Measurements from ENCODE around the gene ZDHHC8. TPM values are rescaled to one million over a fixed set of nuclear protein-coding genes. Genes with fewer than 3 reads are reported as not detected.

Gene ZDHHC8
- total RNA-seq, 1 donor from 2014 or later: 82.4 TPM

- Mint-ChIP-seq H3K27ac (no peak overlapping the region), H3K4me3 (ENCODE audit: low read depth) (no peak overlapping the region)
Observed at GRCh38 chr22:20191803-20192202, 60.2 kb downstream of the ZDHHC8 start.

GRCh38 chr22:20192293-20192971, 60.8 kb downstream of the ZDHHC8 start:
- Mint-ChIP-seq H3K4me1 (ENCODE audit: low read depth) (no peaks in the 10 kb centered on the region), H3K36me3 (ENCODE audit: low read depth) (no peaks in the 10 kb centered on the region), H3K4me3 (ENCODE audit: low read depth) (no peak overlapping the region), H3K9me3 (no peaks in the 10 kb centered on the region), H3K27me3 (ENCODE audit: low read depth) (no peaks in the 10 kb centered on the region), H3K27ac (no peak overlapping the region)
- intact Hi-C loops (cut with micrococcal nuclease): no loop called here
- no peak for DNase-seq (ENCODE audit: low spot score)

More at GRCh38 chr22:20191803-20192202, 60.2 kb downstream of the ZDHHC8 start:
- intact Hi-C loops (cut with micrococcal nuclease): no loop called here
- Mint-ChIP-seq H3K36me3 (ENCODE audit: low read depth) (no peaks in the 10 kb centered on the region), H3K4me1 (ENCODE audit: low read depth) (no peaks in the 10 kb centered on the region), H3K9me3 (no peaks in the 10 kb centered on the region), H3K27me3 (ENCODE audit: low read depth) (no peaks in the 10 kb centered on the region)
- DNase-seq (ENCODE audit: low spot score): no peak

DNA sequence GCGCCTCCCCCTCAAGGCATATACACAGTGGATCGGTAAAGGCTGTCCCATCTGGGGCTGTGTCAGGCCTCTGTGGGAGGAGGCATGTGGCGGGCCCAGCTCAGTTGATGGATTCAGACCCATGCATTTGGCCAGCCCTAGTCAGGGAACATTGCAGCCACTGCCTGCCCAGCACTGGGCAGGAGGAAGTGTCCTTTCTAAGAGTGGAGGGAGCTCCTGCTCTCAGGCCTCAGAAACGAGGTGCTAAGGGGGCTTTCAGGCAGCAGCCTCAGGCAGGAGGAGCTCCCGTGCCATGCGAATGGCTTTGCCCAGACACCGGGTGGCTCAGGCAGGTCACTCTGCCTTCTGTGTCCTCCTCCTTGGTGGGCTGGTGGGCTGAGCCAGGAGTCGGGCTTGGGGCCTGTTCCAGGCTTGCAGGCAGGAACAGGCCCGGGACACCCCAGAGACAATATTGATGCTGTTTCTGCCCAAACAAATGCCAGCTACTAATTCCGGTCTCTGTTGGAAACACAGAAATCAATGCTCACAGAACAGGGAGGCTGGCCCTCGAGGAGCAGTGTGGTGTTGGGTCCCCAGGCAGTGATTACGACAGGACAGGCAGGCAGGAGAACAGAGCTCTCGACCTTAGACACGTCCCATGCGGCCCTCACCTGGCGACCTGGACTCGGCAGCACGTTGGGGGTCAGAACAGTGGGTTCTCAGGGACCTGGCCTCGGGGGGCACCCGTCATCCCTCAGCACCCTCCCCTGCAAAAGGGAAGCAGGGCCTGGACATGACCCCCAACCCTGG, 61.6 kb downstream of the ZDHHC8 start:
- Mint-ChIP-seq H3K9me3 (no peaks in the 10 kb centered on the region), H3K27ac (no peak overlapping the region), H3K36me3 (ENCODE audit: low read depth) (no peaks in the 10 kb centered on the region), H3K4me3 (ENCODE audit: low read depth) (no peak overlapping the region), H3K27me3 (ENCODE audit: low read depth) (no peaks in the 10 kb centered on the region), H3K4me1 (ENCODE audit: low read depth) (no peaks in the 10 kb centered on the region)
- no peak for DNase-seq (ENCODE audit: low spot score)
- intact Hi-C loops (cut with micrococcal nuclease): no loop called here

DNA sequence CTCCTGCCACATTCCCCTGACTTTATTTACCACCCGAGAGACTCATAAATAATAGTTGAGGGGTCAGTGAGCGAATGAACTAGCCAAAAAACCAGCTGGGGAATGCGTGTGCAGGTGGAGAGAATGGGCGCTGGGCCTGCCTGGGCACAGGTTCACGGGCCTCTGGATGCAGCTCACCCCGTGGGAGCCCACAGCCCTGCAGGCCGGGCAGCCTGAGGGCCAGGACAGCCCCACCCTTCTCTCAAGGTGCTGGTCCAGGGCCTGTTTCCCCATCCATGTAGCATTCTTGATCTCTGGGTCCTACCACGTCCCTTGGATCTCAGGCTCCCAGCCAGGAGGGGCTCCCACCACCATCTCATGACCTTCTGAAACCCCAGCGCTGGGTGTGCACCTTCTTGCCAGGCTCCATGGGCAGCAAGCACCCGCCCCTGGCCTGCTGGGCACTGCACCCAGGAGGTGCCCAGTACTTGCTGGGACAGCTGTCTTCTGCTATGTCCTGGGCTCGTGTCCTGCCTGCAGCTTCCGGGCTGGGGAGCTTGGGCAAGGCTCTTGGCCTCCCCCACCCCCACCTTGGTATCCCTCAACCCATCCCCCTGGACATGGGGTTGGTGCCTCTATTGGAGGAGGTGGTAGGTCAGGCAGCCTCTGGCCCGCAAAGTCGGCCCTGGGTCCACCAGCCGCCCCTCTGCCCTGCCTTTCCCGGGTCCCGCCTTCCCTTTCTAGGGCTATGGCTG, 62.3 kb downstream of the ZDHHC8 start:
- H3K4me1 Mint-ChIP-seq (ENCODE audit: low read depth): no peaks in the 10 kb centered on the region
- H3K4me3 Mint-ChIP-seq (ENCODE audit: low read depth): no peak overlapping the region
- no peaks in the 10 kb centered on the region for H3K36me3 Mint-ChIP-seq (ENCODE audit: low read depth)
- intact Hi-C loops (cut with micrococcal nuclease): no loop called here
- no peak for DNase-seq (ENCODE audit: low spot score)
- H3K27ac Mint-ChIP-seq: no peak overlapping the region
- no peaks in the 10 kb centered on the region for H3K9me3 Mint-ChIP-seq
- no peaks in the 10 kb centered on the region for H3K27me3 Mint-ChIP-seq (ENCODE audit: low read depth)

- no peaks in the 10 kb centered on the region for H3K27me3 Mint-ChIP-seq (ENCODE audit: low read depth)
- H3K4me1 Mint-ChIP-seq (ENCODE audit: low read depth): no peaks in the 10 kb centered on the region
- no peak overlapping the region for H3K4me3 Mint-ChIP-seq (ENCODE audit: low read depth)
- H3K9me3 Mint-ChIP-seq: no peaks in the 10 kb centered on the region
- intact Hi-C loops (cut with micrococcal nuclease): no loop called here
- H3K27ac Mint-ChIP-seq: no peak overlapping the region
- no peaks in the 10 kb centered on the region for H3K36me3 Mint-ChIP-seq (ENCODE audit: low read depth)
- no peak for DNase-seq (ENCODE audit: low spot score)
Observed at GRCh38 chr22:20194681-20195593, 63.3 kb downstream of the ZDHHC8 start.

DNA sequence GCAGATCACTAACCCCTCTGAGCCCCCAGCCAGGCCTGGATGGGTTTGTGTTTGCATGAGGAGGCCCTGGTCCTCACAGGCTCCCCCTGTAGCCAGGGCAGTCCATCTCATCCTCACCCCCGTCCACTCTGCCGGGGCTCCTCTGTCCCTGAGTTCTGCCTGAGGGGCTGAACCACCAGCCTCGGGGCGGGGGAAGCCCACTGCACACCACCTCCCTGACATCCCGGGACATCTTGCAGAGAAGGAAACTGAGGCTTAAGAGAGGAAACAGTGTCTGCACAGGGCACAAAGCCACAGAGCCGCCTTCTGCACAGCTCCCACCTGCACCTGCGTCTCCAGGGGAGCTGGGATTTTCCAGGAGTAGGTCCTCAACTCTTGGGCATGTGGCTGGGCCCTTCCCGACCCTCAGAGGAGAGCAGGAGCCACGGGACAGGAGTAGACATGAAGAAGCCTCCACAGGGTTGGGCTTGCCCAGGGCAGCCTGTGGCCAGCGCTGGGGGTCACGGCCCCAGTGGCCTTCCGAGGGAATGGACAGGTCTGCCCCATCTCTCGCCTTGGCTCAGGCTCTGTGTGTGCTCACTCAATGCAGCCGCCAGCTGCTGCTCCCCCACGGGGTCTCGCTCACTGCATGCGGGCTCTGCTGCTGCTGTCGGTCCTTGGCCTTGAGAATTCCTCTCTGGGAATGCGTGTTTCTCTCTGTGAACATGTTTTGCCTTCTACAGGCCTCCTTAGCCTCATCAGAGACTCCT, 64.7 kb downstream of the ZDHHC8 start:
- no peaks in the 10 kb centered on the region for H3K4me1 Mint-ChIP-seq (ENCODE audit: low read depth)

More for the DNA sequence above, 64.7 kb downstream of the ZDHHC8 start:
- Mint-ChIP-seq H3K27me3 (ENCODE audit: low read depth) (no peaks in the 10 kb centered on the region), H3K9me3 (no peaks in the 10 kb centered on the region), H3K36me3 (ENCODE audit: low read depth) (no peaks in the 10 kb centered on the region), H3K27ac (no peak overlapping the region), H3K4me3 (ENCODE audit: low read depth) (no peak overlapping the region)
- intact Hi-C loops (cut with micrococcal nuclease): no loop called here
- no peak for DNase-seq (ENCODE audit: low spot score)

Other genes starting within 250 kb of the ZDHHC8 start
- gene COMT, start 190.0 kb upstream of the ZDHHC8 start, total RNA-seq: 93.4 and 95.6 TPM in 2 replicates
- gene TXNRD2, start 190.0 kb upstream of the ZDHHC8 start, total RNA-seq: 19.9 and 20.9 TPM in 2 replicates
- 3.4 and 3.9 TPM in 2 replicates for gene ARVCF, start 115.0 kb upstream of the ZDHHC8 start, total RNA-seq
- gene TANGO2, start 110.7 kb upstream of the ZDHHC8 start, total RNA-seq: 27.4 and 30.0 TPM in 2 replicates
- 63.1 and 66.4 TPM in 2 replicates for gene DGCR8, start 51.6 kb upstream of the ZDHHC8 start, total RNA-seq
- gene RANBP1, start 15.7 kb upstream of the ZDHHC8 start, total RNA-seq: 444 and 452 TPM in 2 replicates
- gene TRMT2A, start 14.6 kb upstream of the ZDHHC8 start, total RNA-seq: 94.1 and 103 TPM in 2 replicates
- 0.11 TPM in 1 of 2 replicates, not detected in the other for gene CCDC188, start 19.3 kb downstream of the ZDHHC8 start, total RNA-seq
- 1.9 and 2.2 TPM in 2 replicates for gene RTN4R, start 136.5 kb downstream of the ZDHHC8 start, total RNA-seq
- gene DGCR6L, start 188.3 kb downstream of the ZDHHC8 start, total RNA-seq: 29.0 and 31.1 TPM in 2 replicates